Measurements from ENCODE around the gene PSAT1. TPM values are rescaled to one million over a fixed set of nuclear protein-coding genes. Genes with fewer than 3 reads are reported as not detected.

PSAT1 gene
- total RNA-seq, 2 experiments from 2014 or later = 71.9 to 78.9 TPM

DNA sequence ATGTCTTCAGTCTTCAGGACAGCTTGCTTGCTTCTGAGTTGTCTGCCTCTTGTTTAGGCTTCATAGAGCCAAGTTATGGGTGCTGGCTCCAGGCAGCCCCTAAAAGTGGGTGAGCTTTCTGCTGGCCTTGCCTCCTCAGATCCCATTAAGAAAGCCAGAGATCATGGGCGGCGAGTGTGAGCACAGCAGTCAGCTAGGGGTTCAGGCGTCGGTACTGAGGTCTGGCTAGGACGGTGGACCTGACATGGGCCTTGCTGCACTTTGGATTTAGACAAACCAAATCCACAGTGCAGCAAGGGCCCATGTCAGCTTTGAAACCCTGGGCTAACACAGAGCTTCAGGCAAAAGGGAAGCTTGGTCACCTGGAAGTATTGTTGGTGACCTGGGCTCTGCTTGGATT is 17.6 kb downstream of the PSAT1 start:
- POLR2A ChIA-PET = interaction anchor here (2.1 kb wide), 1 partner anchor 17 kb away, joined by 14 read pairs; the partner anchor contains the start of gene PSAT1
- Mint-ChIP-seq H3K9me3 (no peaks in the 10 kb centered on the region), H3K4me1 (peaks cover 4% of the 10 kb centered on the region), H3K27me3 (no peaks in the 10 kb centered on the region), H3K27ac (no peak overlapping the region), H3K4me3 (no peak overlapping the region), H3K36me3 (peaks cover 48% of the 10 kb centered on the region)
- DNase-seq = no peak
- no peak for ATAC-seq (ENCODE audit: low read depth)

DNA sequence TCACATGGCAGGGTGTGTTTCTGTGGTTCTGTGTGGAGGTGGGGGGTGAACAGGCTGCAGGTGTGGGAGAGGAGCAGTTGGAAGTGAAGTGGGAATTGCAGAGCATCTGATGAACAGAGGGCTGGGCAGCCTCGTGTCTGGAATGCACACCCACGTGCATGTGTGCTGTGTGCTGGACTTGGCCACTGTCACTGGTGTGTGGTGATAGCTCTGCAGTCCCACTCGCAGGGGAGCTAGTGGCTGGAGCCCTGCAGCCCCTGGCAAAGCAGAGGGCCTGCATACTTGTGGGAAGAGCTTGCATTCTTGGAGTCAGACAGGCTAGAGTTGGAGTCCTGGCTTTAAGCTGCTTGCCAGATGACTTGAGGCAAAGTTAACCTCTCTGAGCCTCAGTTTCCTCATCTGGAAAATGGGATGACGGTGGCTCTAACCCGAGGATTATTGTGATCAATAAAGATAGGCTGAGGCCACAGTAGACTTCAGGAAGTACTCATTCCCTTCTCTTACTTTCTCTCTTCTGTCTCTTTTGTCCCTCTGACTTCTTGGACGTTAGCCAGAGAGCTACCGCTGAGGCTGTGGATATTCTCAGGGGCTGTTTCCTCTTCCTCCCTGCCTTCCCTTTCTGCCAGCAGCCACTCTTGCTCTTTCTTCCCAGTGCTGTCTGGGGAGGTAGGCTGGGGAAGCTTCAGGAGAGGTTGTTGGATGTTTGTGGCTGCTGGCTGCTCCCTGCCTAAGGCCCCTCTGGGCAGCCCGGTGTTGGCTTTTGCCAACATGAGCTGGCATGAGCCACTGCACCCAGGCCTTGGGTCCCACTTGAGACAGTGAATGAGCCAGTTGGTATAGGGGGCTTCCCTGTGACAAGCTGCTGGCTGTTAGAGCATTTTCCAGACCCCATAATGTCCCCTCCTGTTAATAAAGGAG is 18.3 kb downstream of the PSAT1 start:
- H3K36me3 Mint-ChIP-seq = peaks cover 53% of the 10 kb centered on the region
- no peak for ATAC-seq (ENCODE audit: low read depth)

DNA sequence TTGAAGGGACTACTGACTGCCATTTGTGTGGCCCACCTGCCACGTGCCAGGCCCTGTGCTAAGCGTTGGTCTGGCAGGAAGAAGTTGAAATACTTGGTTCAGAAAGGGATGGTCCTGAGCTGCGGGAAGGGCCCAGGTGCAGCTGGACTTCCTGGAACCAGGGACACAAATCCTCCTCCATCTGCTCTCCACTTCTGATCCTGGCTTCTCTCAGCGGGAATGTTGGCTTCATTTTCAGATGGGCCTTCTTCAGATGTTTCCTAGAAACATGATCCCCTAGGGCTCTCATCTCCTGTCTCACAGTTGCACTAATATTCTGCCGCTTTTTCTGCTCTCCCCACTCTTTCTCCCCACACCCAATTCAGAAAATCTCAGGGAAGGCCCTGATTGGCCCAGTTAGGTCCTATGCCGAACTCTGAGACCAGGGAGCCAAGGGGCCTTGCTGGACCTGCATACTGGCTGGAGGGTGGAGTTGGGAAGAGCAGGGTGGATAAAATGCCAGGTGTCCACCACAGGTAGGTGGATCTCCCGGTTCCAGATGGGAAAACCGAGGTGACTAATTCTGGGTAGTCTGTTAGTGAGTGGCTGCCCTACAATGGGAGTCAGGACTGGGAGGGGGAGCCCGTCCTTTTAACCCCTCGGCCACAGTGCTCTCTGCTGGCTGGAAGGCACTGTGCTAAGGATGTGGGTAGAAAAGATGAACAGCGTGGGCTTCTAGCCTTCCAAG is 19.4 kb downstream of the PSAT1 start:
- Mint-ChIP-seq H3K9me3 (no peaks in the 10 kb centered on the region), H3K4me1 (peaks cover 2% of the 10 kb centered on the region), H3K27me3 (no peaks in the 10 kb centered on the region), H3K36me3 (peaks cover 62% of the 10 kb centered on the region), H3K27ac (no peak overlapping the region), H3K4me3 (no peak overlapping the region)
- POLR2A ChIA-PET = interaction anchor here (2.1 kb wide), 1 partner anchor 19 kb away, joined by 14 read pairs; the partner anchor contains the start of gene PSAT1
- DNase-seq = no peak
- ATAC-seq (ENCODE audit: low read depth) = peak; percentile 31

More for the DNA sequence above, 18.3 kb downstream of the PSAT1 start:
- H3K27me3 Mint-ChIP-seq = no peaks in the 10 kb centered on the region
- no peaks in the 10 kb centered on the region for H3K9me3 Mint-ChIP-seq
- no peak for DNase-seq
- H3K4me3 Mint-ChIP-seq = no peak overlapping the region
- H3K27ac Mint-ChIP-seq = no peak overlapping the region
- POLR2A ChIA-PET = interaction anchor here (2.1 kb wide), 1 partner anchor 18 kb away, joined by 14 read pairs; the partner anchor contains the start of gene PSAT1
- H3K4me1 Mint-ChIP-seq = peaks cover 2% of the 10 kb centered on the region

DNA sequence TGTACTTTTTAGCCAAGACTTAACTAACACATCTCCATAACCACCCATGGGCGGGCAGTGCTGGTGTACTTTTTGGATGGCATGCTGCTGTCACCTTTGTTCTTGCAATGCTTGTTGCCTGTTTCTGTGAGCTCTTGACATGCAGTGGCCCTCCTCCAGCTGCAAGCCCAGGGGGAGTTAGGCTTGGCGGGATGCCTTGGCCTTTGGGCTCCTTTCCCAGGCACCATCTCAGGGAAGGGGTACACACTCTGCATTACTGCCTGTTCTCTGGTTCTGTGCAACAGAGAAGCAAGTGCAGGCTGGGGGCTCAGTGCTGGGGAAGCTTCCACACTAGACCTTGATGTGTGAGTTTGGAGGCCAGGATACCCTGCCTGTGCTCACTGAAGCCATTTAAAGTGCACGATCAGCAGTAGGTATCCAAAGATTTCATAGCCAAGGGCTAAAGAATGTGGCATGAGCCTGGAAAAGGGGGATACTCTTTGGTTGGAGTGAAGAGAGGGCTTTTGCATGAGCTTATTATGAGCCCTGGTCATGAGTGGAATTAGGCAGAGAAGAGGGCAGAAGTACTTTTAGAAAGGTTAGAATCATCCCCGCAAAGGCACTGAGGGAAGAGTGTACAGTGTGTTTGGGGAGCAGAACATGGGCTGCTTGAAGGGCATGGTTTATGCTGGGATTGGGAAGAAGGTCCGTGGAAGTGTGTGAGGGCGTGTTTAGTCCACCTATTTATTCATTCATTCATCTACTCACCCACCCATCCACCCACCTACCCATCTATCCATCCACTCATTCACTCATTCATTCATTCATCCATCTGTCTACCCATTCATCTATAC is 22.5 kb downstream of the PSAT1 start:
- POLR2A ChIA-PET = no interaction called here
- no peak overlapping the region for H3K27ac Mint-ChIP-seq

DNA sequence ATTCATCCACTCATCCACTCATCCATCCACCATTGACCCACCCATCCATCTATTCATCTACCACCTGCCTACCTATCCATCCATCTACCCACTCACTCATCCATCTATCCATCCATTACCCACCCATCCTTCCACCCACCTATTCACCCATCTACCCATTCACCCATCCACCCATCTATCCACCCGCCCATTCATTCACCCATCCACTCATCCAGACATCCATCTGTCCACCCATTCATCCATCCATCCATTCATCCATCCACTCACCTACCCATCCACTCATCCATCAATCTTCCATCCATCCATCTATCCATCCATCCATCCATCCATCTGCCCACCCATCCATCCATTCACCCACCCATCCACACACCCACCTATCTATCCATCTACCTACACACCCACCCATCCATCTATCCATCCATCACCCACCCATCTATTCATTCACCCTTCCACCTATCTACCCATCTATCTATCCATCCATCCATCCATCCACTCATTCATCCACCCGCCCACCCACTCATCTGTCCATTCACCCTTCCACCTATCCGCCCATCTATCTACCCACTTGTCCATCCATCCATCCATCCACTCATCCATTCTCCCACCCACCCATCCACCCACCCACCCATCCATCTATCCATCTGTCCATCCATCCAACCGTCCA is 23.2 kb downstream of the PSAT1 start:
- Mint-ChIP-seq H3K4me3 (no peak overlapping the region), H3K27me3 (no peaks in the 10 kb centered on the region), H3K27ac (no peak overlapping the region), H3K9me3 (no peaks in the 10 kb centered on the region), H3K4me1 (peaks cover 3% of the 10 kb centered on the region), H3K36me3 (peaks cover 59% of the 10 kb centered on the region)
- POLR2A ChIA-PET = no interaction called here
- ATAC-seq (ENCODE audit: low read depth) (no peak), DNase-seq (no peak)

More for the DNA sequence above, 22.5 kb downstream of the PSAT1 start:
- H3K27me3 Mint-ChIP-seq = no peaks in the 10 kb centered on the region
- no peak overlapping the region for H3K4me3 Mint-ChIP-seq
- no peak for ATAC-seq (ENCODE audit: low read depth)
- H3K9me3 Mint-ChIP-seq = no peaks in the 10 kb centered on the region
- no peak for DNase-seq
- peaks cover 2% of the 10 kb centered on the region for H3K4me1 Mint-ChIP-seq
- H3K36me3 Mint-ChIP-seq = peaks cover 59% of the 10 kb centered on the region

DNA sequence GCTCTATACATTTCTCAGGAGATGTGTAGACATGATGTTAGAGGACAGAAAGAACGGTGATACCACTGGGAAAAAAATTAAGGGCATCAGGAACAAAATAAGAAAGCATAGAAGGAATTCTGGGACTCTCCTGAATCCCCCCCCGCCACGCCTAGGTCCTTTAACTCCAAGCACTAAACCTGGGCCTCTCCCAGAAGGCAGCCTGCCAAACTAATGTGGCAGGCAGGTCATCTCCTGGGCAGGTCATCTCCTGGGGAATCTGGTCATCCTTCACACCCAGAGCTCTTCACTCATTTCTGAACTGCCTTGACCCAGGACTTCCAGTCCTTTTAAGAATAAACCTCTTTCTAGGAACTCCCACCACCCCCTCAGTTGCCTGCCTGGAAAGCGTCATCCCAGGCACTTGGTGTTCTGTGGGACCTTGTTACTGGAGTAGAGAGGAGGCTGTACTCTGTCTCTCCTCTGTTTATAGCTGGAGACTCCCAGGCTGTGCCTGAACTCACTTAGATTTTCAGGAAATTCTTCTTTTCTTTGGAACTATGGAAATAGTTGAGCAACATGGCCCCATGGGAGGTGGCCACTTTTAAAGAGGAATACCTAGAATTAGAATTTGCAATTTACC is 24.1 kb downstream of the PSAT1 start:
- H3K4me1 Mint-ChIP-seq = peaks cover 10% of the 10 kb centered on the region
- H3K4me3 Mint-ChIP-seq = no peak overlapping the region
- no peaks in the 10 kb centered on the region for H3K27me3 Mint-ChIP-seq
- DNase-seq (no peak), ATAC-seq (ENCODE audit: low read depth) (no peak)
- no peak overlapping the region for H3K27ac Mint-ChIP-seq
- no peaks in the 10 kb centered on the region for H3K9me3 Mint-ChIP-seq
- POLR2A ChIA-PET = no interaction called here
- peaks cover 65% of the 10 kb centered on the region for H3K36me3 Mint-ChIP-seq

DNA sequence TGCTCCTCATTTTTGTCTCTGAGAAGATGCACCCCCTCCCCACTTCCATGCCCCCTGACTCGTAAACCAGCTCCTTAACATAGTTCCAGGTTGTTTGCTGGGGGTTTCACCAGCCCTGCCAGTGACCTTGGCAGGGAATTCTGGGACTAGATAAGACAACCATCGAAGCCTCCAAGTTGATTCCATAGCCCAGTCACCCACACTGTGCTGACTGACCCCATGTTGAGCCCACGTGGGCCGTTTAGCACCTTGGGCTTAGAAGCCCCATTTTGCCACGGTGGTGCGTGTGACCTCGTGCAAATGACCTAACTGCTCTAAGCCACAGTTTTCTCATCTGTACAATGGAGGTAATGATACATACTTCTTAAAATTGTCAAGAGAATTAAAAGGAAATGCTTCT is 24.6 kb downstream of the PSAT1 start:
- POLR2A ChIA-PET = no interaction called here
- H3K36me3 Mint-ChIP-seq = peaks cover 66% of the 10 kb centered on the region
- no peak overlapping the region for H3K4me3 Mint-ChIP-seq
- ATAC-seq (ENCODE audit: low read depth) (no peak), DNase-seq (no peak)
- no peaks in the 10 kb centered on the region for H3K9me3 Mint-ChIP-seq
- no peak overlapping the region for H3K27ac Mint-ChIP-seq
- H3K4me1 Mint-ChIP-seq = peaks cover 10% of the 10 kb centered on the region
- no peaks in the 10 kb centered on the region for H3K27me3 Mint-ChIP-seq

DNA sequence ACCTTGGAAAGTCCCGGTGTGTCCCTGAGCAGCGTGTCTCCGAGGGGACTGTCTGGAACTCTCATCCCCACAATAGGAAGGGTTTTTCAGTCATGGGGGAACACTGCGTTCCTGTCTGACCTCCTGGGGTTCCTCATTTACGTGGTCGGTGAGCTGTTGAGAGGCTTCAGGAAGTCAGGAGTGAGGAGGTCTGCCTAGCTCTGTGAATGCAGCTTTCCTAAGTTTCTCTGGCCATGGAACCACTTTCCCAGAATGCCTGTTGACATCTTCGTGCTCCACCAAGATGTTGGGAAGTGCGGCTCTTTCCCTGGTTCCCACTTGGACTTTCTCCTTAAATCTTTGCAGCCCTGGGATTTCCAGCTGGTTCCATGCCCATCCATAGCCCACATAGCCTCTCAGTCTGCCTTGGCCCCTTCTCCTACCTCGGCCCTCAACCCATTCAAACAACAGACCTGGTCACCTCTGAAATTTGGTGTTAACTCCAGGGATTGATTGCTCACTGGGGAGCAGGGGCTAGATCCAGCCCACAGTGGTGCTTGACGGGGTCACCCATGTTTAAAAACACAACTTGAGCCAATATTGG is 27.2 kb downstream of the PSAT1 start:
- ATAC-seq (ENCODE audit: low read depth) (no peak), DNase-seq (no peak)
- H3K27me3 Mint-ChIP-seq = no peaks in the 10 kb centered on the region
- POLR2A ChIA-PET = interaction anchor here (0.7 kb wide), 2 partner anchors 27 to 87 kb away, joined by 3 read pairs; partner anchors contain the start of gene PSAT1
- no peaks in the 10 kb centered on the region for H3K9me3 Mint-ChIP-seq
- H3K4me3 Mint-ChIP-seq = no peak overlapping the region
- no peak overlapping the region for H3K27ac Mint-ChIP-seq
- peaks cover 10% of the 10 kb centered on the region for H3K4me1 Mint-ChIP-seq
- H3K36me3 Mint-ChIP-seq = peaks cover 56% of the 10 kb centered on the region

DNA sequence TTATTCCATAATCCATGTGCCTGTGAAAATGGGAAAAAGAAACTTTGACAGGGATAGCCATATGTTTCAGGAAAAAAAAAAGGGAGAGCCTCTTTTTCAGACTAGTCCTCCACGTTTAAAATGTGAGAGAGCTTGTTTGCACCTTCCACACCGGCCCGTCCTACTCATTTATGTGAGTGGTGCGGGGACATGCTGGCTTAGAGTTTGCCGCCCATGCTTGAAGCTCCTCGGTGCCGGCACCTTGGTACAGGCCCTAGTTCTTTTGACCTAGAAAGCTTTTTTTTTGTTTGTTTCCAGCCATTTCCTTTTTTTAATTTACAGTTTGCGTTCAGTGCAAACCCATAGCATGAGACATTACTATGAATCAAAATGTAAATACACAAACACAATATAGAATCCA is 27.8 kb downstream of the PSAT1 start:
- Mint-ChIP-seq H3K27ac (no peak overlapping the region), H3K27me3 (no peaks in the 10 kb centered on the region), H3K9me3 (no peaks in the 10 kb centered on the region), H3K4me3 (no peak overlapping the region), H3K36me3 (peaks cover 54% of the 10 kb centered on the region), H3K4me1 (peaks cover 11% of the 10 kb centered on the region)
- POLR2A ChIA-PET = interaction anchor here (0.7 kb wide), 2 partner anchors 28 to 88 kb away, joined by 3 read pairs; partner anchors contain the start of gene PSAT1
- no peak for DNase-seq
- ATAC-seq (ENCODE audit: low read depth) = no peak

DNA sequence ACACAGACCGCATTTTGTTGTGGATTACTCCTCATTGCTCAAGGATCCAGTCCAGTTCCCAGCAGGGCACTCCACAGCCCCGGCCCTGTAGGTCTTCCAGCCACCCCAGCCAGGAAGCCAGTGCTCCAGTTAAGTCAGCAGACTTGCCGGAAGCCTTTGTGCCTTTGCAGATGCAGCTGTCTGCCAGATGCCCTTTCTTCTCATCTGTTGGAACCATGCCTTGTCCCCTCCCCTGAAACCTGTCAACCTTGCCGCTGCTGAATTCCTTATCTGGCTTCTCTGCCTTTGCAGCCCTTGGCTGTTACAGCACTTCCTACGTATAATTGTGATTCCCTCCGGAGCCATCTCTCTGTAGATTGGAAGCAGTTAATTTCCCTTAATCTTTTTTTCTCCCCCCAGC is 28.4 kb downstream of the PSAT1 start:
- no peak for ATAC-seq (ENCODE audit: low read depth)
- Mint-ChIP-seq H3K4me1 (peaks cover 15% of the 10 kb centered on the region), H3K27ac (peak overlapping the region; percentile 51), H3K9me3 (no peaks in the 10 kb centered on the region), H3K4me3 (no peak overlapping the region), H3K27me3 (no peaks in the 10 kb centered on the region), H3K36me3 (peaks cover 53% of the 10 kb centered on the region)
- DNase-seq = no peak
- POLR2A ChIA-PET = no interaction called here

DNA sequence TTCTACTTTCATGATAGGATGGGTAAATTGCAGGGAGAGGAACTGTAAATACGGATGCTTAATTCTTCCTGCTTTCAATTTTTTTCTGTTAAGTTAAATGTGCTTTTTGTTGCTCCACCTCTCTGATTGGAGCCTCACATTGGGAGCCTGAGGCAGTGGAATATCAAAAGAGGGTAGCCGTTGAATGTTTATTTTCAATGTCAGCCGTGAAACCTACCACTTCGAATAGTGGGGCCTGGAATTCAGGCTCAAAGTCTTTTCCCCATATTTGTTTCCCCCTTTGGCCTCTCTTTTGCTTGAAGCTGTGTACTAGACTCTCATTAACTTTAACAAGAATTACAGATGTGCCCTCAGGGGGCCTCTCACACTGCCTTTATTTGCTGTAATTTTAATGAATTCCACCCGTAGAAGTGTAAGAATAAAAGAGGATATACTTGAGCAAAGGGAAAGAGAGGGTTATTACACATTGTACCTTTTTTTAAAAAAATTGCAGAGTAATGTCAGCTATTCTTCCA is 29.0 kb downstream of the PSAT1 start:
- H3K27ac Mint-ChIP-seq = peak overlapping the region; percentile 2
- no peaks in the 10 kb centered on the region for H3K27me3 Mint-ChIP-seq
- H3K4me1 Mint-ChIP-seq = peaks cover 20% of the 10 kb centered on the region
- H3K9me3 Mint-ChIP-seq = no peaks in the 10 kb centered on the region
- H3K4me3 Mint-ChIP-seq = no peak overlapping the region
- DNase-seq = no peak
- ATAC-seq (ENCODE audit: low read depth) = no peak
- H3K36me3 Mint-ChIP-seq = peaks cover 51% of the 10 kb centered on the region
- POLR2A ChIA-PET = no interaction called here

DNA sequence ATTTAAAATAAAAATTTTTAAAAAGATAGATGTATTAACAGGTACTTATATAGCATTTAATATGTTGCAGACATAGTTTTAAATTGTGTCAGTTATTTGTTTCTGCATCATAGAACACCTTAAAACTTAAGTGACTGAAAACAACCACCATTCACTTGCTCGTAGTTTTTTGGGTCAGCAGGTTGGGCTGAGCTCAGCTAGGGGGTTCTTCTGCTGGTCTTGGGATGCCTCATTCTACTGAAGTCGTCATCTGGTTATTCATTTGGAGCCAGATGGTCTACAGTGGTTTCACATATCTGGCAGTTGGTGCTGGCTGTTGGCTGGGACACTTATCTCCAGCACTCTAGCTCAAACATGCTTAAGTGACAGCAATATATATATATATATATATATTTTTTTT is 29.6 kb downstream of the PSAT1 start:
- POLR2A ChIA-PET = interaction anchor here (0.7 kb wide), 1 partner anchor 170 kb away, joined by 3 read pairs; no protein-coding TSS in a partner anchor
- H3K36me3 Mint-ChIP-seq = peaks cover 54% of the 10 kb centered on the region

More for the DNA sequence above, 29.6 kb downstream of the PSAT1 start:
- DNase-seq (no peak), ATAC-seq (ENCODE audit: low read depth) (no peak)
- no peak overlapping the region for H3K4me3 Mint-ChIP-seq
- no peak overlapping the region for H3K27ac Mint-ChIP-seq
- H3K27me3 Mint-ChIP-seq = no peaks in the 10 kb centered on the region
- H3K9me3 Mint-ChIP-seq = no peaks in the 10 kb centered on the region
- peaks cover 22% of the 10 kb centered on the region for H3K4me1 Mint-ChIP-seq
